Stimulated activated CD8-positive, alpha-beta memory T cell treated with anti-CD3 and anti-CD28 coated beads, Interleukin-15, amount 100 ng/mL, for 4 hours (primary cell): ENCODE data around the gene CFTR.
"Not testable (repeated sequence)": the region's sequence is repeated elsewhere in the genome, so short reads cannot be mapped to it uniquely, and the experiment has no call there.

Source experiments
- DNase-seq, 2 donors: peaks; one replicate each; pipeline ENCODE4 v3.0.0-alpha.2; 2020; ENCODE audit warnings: low read depth in 2 of 2

Gene CFTR

GRCh38 chr7:117686311-117686935 lies 206.6 kb downstream of the CFTR start:
- DNase-seq, result no peak

- DNase-seq, result no peak
These were observed 208.3 kb downstream of the CFTR start for GRCh38 chr7:117688126-117688525.

GRCh38 chr7:117689406-117689805 lies 209.6 kb downstream of the CFTR start:
- DNase-seq, result no peak

- no peak for DNase-seq
These were observed 210.3 kb downstream of the CFTR start for GRCh38 chr7:117690147-117690546.

GRCh38 chr7:117692338-117692737 lies 212.5 kb downstream of the CFTR start:
- no peak for DNase-seq

GRCh38 chr7:117698018-117698417 lies 218.2 kb downstream of the CFTR start:
- DNase-seq, result no peak

- DNase-seq, result no peak
These were observed 224.2 kb downstream of the CFTR start for GRCh38 chr7:117704063-117704462.

- DNase-seq, result no peak
These were observed 225.8 kb downstream of the CFTR start for GRCh38 chr7:117705630-117706029.

- no peak for DNase-seq
These were observed 226.4 kb downstream of the CFTR start for GRCh38 chr7:117706210-117706609.

GRCh38 chr7:117707080-117707479 lies 227.3 kb downstream of the CFTR start:
- DNase-seq, result no peak

GRCh38 chr7:117708173-117708572 lies 228.3 kb downstream of the CFTR start:
- not testable (repeated sequence) for DNase-seq

- no peak for DNase-seq
These were observed 231.7 kb downstream of the CFTR start for GRCh38 chr7:117711556-117711955.

- DNase-seq, result no peak
These were observed 236.1 kb downstream of the CFTR start for GRCh38 chr7:117715784-117716445.

GRCh38 chr7:117716707-117717299 lies 237.0 kb downstream of the CFTR start:
- no peak for DNase-seq

GRCh38 chr7:117717357-117717756 lies 237.5 kb downstream of the CFTR start:
- DNase-seq, result no peak
